Activated CD4-positive, alpha-beta T cell treated with anti-CD3 and anti-CD28 coated beads, Interleukin-2, amount 50 U/mL, for 48 hours (primary cell): ENCODE data around the gene OVOL3.
"Not testable (repeated sequence)": the region's sequence is repeated elsewhere in the genome, so short reads cannot be mapped to it uniquely, and the experiment has no call there.

Experiments used
- DNase-seq, 2 experiments: peaks; one replicate each; pipeline ENCODE4 v3.0.0-alpha.2; 2020

Gene OVOL3

GRCh38 chr19:36110487-36111199 lies at the start of gene OVOL3:
OVOL3 (plus strand) TSS chr19:36111143; CDS start chr19:36111203, 60 bp downstream.
- DNase-seq: no peak

DNA sequence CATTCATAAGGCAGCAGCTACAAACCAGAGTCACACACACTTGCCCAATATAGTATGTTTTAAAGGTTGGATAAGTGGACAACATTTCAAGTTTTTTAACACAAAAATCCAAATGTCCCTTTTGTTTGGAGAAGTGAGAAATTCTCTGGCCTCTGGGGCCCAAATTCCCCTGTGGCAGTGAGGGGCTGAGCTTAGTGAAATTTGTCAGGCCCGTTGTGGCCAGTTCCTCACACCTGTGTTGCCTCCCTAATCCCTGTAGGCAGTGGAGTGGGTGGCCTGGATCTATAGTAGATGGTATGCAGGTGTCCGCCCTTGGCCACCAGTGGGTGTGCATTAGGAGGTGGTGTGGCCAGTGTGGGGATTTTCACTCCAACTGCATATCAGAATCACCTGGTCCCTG lies 49.6 kb upstream of the OVOL3 start:
- no peak for DNase-seq

DNA sequence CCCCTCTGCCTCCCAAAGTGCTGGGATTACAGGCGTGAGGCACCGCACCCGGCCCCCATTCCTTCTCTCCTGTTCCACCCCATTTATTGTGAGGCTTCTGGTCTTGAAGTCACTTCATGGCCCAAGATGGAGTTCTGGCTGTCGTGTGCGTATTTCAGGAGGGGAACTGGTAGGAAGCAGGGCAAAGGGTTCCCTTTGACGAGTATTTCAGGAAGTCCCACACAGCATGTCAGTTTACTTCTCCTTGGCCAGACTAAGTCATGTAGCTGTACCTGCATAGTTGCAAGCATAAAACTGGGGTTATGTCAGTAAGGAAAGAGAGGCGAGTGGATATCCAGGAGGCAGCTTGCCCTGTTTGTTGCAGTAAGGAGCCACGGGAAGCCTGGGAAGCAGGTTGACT lies 46.1 kb upstream of the OVOL3 start:
- no peak for DNase-seq

DNA sequence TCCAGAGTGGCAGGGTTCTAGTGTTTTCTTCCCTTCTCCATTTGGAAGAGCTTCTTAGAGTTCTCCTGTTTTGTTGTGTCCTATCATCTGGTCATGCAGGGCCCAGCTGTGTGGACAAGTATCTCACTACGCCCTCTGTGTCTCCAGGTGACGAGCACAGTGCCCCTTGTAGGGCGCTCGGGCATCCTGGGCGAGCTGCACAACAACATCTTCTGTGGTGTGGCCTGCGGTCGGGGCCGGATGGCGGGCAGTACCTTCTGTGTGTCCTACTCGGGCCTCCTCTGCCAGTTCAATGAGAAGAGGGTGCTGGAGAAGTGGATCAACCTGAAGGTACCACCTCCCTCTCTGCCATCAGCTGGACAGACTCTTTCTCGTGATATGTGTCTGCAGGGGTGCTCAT lies 43.3 kb upstream of the OVOL3 start:
- DNase-seq: no peak

DNA sequence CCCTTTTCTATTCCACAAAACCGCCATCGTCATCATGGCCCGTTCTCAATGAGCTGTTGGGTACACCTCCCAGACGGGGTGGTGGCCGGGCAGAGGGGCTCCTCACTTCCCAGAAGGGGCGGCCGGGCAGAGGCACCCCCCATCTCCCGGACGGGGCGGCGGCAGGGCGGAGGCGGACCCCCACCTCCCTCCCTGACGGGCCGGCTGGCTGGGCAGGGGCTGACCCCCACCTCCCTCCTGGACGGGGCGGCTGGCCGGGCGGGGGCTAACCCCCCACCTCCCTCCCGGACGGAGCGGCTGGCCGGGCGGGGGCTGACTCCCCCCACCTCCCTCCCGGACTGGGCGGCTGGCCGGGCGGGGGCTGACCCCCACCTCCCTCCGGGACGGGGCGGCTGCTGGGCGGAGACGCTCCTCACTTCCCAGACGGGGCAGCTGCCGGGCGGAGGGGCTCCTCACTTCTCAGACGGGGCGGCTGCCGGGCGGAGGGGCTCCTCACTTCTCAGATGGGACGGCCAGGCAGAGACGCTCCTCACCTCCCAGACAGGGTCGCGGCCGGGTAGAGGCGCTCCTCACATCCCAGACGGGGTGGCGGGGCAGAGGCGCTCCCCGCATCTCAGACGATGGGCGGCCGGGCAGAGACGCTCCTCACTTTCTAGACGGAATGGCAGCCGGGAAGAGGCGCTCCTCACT lies 42.0 kb upstream of the OVOL3 start:
- DNase-seq: not testable (repeated sequence)

- DNase-seq: no peak
Measured at GRCh38 chr19:36072081-36072480, 38.9 kb upstream of the OVOL3 start.

DNA sequence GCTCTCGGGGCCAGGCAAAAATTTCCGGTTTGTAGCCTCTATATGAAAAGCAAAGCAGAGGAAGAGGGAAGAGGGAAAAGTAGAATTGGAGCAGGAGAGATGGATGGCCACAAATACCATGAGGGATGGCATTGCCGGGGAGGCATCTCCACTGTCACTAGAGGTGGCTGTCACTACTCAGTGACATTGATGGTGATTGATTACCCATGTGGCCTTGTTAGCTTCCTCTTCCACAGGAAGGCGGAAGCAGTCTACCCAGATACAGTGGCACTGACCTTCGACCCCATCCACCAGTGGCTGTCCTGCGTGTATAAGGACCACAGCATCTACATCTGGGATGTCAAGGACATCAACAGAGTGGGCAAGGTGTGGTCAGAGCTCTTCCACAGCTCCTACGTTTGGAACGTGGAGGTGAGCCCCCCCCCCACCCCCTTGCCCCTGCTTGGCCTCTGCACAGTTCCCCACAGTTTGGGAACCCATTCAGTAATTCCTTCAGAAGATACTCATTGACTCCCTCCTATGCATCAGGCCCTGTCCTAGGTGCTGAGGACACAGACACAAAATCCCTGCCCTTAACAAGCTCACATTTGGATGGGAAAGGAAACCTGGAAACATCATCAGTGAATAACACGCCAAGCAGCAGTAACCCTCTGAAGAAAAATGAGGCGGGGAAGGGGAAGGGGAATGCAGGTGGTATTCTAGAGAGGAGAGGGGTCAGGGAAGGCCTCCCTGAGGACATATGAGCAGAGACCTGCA lies 37.6 kb upstream of the OVOL3 start:
- no peak for DNase-seq

GRCh38 chr19:36079389-36079945 lies 31.5 kb upstream of the OVOL3 start:
- DNase-seq: no peak

DNA sequence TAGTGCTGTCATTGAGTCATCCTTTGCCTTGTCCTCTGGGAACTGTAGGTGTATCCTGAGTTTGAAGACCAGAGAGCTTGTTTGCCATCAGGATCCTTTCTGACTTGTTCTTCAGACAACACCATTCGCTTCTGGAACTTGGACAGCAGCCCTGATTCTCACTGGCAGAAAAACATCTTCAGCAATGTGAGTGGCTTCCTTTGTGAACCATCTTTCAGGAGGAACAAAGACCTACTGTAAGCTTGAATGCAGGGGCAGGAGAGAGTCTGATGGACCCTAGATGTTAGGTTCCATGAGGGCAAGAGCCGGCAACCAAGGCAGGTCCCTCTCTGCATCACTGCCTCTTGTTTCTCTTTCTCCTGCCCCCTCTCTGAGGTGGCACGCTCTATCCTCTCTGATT lies 29.6 kb upstream of the OVOL3 start:
- DNase-seq: no peak

GRCh38 chr19:36081894-36082293 lies 29.0 kb upstream of the OVOL3 start:
- DNase-seq: no peak

- no peak for DNase-seq
Measured at GRCh38 chr19:36082916-36083315, 28.0 kb upstream of the OVOL3 start.

DNA sequence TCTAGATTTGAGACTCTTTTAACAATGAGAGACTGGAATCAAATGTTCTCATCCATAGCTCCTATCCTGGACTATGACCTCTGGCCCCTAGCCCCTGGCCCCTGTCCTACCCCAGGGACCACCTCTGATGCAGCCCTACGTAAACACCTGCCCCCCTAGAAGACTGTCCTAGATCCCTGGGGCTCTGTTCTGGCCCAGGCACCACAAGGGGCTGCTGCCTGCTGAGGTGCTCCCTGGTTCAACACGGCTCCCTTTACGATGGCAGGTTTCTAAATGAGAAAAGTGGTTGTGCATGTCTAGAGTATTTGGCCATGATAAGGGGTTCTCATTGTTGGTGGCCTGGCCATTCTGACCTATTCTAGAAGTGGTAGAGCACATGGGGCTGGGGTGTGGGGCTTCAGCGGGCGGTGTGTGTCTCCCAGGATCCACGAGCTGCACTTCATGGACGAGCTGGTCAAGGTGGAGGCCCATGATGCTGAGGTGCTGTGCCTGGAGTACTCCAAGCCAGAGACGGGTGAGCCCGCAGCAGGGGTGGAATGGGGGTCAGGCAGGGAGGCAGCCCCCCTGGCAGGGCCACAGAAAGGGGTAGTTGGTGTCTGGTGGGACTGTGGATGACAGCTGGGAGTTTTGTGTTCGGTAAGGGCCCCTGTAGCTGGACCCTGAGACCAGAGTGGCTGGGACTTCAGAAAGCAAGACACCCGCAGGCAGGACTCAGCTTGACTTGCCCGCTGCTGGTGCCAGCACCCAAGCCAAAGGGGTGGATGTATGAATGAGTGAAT lies 26.5 kb upstream of the OVOL3 start:
- DNase-seq: no peak

GRCh38 chr19:36086326-36086725 lies 24.6 kb upstream of the OVOL3 start:
- DNase-seq: no peak

GRCh38 chr19:36089847-36090246 lies 21.1 kb upstream of the OVOL3 start:
- DNase-seq: no peak

- no peak for DNase-seq
Measured at GRCh38 chr19:36090910-36091695, 19.8 kb upstream of the OVOL3 start.

GRCh38 chr19:36092566-36092965 lies 18.4 kb upstream of the OVOL3 start:
- no peak for DNase-seq

DNA sequence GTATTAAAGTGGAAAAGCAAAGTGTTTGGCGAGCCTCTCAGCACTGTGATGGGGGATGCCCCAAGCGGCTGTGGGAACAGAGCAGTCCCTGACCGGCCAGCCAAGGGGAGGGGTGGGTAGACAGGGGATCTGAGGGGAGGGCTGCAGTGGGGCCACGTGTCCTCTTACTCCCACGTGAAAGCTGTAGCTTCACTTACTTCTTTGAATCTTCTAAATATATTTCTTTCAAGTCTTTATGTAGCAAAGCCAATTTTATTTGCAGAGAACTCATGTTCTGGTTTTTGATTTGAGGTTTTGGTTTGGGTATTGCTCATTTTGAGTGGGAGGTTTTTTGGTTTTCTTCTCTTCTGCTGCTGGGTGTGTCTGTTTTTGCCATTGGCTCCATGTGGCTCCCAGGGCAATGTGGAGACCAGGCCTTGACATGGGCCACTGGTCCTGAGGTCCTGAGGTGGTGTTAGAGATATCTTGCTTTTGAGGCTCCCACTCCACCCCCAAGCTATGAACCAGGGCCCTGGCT lies 17.7 kb upstream of the OVOL3 start:
- peak; percentile 38 to 51 for DNase-seq

DNA sequence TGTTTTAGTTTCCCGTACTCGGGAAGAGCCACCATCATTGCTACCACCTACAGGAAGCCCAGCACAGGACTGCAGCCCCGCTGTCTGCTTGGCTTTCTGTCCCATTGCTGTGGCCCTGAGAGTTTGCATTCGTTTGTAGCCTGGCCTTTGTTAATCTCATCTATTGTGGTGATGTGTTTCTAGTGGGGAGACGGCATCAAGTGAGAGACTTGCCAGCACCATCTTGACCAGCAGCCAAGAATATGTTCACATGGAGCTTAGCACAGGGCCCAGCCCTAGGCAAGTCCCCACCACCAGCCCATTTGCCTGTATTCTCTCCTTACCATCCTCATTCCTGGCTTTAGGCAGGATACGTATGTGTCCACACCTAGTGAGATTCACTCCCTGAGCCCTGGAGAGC lies 17.3 kb upstream of the OVOL3 start:
- DNase-seq: no peak

DNA sequence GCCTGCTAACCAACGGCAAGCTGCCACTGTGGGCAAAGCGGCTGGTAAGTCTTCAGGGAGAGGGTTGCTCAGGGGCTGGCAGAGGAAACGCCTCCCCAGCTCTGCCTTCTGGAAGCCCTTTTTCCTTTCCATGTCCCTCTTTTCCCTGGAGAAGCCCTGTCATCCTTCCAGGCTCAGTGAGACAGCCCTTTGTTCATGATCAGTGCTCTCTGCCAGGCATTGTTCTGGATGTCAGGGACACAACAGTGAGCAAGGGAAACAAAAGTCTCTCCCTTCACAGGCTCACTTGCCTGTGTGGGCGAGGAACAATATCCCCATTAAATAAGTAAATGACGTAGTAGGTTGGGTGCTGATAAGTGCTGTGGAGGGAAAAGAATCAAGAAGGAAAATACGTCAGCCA lies 13.9 kb upstream of the OVOL3 start:
- no peak for DNase-seq

GRCh38 chr19:36099166-36099785 lies 11.7 kb upstream of the OVOL3 start:
- DNase-seq: no peak

GRCh38 chr19:36100476-36100875 lies 10.5 kb upstream of the OVOL3 start:
- DNase-seq: no peak
